HG02938 (cell line): ENCODE results near the gene HIVEP1.

Source experiments
- ATAC-seq: cut with Tn5 transposase; IDR thresholded peaks from one replicate; pipeline ENCODE4 v1.9.1; 2021; ENCODE audit warnings: mild to moderate bottlenecking, moderate library complexity; ENCODE audit not compliant: unreplicated experiment

The HIVEP1 gene

DNA sequence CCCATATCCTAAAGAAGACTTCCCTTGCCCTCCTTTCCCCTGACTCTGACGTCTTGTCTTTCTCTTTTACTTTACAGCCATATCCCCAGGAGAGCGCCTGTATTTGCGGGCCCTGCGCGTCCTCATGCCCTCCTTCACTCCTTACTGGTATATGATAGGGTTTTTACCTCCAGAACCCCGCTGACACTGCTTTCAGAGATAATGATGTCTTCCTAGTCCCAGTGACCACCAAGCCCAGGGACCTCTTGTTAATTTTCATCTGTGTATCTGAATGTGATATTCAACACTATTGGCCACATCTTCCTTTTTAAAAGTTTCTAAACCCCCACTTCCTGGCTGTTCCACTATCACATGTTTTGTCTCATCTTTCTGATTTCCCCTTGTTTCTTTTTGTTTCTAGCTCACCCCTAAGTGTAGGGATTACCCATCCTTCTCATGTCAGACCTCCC, 102.0 kb downstream of the HIVEP1 start:
- peak; percentile 36 for ATAC-seq

GRCh38 chr6:12115001-12115400, 102.9 kb downstream of the HIVEP1 start:
- no peak for ATAC-seq

- no peak for ATAC-seq
Measured at GRCh38 chr6:12115492-12115891, 103.4 kb downstream of the HIVEP1 start.

GRCh38 chr6:12116264-12116800, 104.2 kb downstream of the HIVEP1 start:
- no peak for ATAC-seq

GRCh38 chr6:12116978-12117377, 104.9 kb downstream of the HIVEP1 start:
- ATAC-seq = no peak

GRCh38 chr6:12118607-12119006, 106.5 kb downstream of the HIVEP1 start:
- no peak for ATAC-seq

- peak; percentile 60 for ATAC-seq
Measured at GRCh38 chr6:12119085-12119588, 107.0 kb downstream of the HIVEP1 start.

GRCh38 chr6:12125396-12125795, 113.3 kb downstream of the HIVEP1 start:
- ATAC-seq = no peak

GRCh38 chr6:12126051-12126450, 113.9 kb downstream of the HIVEP1 start:
- ATAC-seq = no peak

DNA sequence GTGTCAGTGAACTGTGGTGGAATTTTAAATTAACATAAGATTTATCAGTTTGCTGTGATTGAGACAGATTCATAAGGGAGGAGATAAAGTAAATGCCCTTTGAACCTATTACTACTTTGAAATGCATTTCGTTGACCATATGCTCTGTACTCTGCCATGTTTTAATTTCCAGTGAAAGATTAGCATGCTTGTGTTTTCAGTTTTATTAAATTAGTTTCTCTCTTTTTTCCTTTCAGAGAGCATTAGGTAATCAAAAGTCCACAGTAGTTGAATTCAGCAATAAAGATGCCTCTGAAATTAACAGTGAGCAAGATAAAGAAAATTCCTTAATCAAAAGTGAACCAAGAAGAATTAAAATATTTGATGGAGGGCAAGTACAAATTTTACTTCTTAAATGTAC, 117.4 kb downstream of the HIVEP1 start:
- ATAC-seq = no peak

DNA sequence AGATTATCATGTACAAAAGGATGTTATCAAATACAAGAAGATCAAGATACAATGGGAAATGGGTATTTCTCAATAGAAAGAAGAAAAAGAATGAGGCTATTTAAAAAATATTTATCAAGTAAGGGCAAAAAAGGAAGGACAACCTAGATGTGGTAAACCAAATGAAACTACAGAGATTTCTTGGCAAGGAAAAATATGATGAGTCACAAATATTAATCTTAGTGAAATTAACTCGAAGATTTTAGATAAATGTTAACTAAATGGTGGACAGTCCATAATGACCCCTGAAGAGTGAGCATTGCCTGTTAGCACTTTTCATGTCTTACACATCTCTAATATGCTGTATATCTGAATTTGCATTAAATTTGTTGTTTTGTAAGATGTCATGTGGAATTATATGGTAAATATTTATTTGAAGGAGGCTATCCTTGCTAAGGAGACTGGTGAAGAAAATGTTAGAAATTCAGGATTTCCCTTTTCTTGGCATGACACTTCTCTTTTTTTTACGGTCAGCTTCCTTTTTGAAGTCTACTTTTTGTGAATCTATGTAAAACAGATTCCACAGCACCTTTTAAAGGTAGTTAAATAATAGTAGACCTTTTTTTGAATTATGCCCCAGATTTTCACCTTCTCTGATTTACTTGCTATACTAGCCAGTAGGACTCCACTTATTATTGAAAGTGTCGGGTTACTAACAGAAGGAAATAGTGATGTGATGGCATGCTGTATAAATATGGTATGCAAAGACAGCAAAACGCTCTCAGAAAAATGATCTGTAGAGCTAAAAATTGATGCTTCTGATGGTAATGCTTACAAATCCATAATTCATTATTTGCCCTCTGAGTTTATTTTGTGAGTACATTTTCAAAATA, 120.5 kb downstream of the HIVEP1 start:
- no peak for ATAC-seq

DNA sequence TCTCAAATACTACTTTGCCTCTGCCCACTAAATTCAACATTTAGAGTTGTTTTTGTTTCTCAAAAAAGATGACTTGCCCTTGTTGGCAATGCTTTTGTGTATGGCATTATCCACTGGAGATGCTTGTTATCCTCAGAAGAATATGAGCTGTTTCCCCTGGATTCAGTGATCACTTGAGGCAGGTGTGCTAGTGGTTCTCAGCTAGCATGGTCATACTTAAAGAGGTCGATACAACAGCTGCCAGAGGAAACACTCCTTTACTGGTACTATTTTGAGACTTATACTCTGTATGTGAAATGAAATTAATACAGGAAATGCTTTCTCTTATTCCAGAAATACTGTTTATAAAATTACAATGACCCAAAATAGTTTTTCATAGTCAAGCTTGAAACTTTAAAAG, 122.5 kb downstream of the HIVEP1 start:
- ATAC-seq = no peak

DNA sequence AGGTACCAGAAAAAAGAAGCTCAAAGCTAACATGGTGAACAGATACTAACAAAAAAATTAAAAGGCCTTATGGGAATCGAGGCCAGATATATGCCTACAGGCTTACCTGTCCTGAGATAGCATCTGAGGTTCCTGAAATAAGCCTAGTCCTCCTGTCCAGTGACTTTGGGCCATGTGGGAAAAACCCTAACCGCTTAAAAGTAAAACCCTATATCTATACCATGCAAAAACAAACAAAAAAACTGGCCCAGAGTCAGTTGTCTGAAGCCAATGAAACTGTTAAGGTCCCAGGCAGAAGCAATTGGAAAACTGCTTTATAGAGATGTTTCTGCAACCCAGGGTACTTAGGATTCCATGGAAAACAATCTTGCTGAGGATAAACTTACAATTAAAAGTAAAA, 122.9 kb downstream of the HIVEP1 start:
- ATAC-seq = no peak

DNA sequence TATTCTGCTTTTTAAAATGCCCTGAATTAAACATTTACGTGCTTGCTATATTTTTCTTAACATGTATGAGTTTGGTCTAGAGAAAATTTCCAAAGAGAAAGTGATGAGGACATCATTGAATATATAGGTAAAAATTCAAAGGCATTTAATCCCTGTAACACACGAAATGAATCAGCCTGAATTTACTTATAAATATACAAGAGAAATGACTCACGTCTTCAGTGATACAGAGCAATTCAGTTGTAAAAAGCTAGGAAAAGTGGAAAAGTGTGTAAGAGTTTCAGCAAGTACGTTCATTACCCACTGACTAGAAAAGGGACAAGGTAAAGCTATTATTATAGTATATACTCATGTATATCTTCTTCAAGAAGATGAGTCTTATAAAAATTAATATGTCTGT, 124.8 kb downstream of the HIVEP1 start:
- no peak for ATAC-seq

GRCh38 chr6:12137480-12137879, 125.4 kb downstream of the HIVEP1 start:
- ATAC-seq = no peak

GRCh38 chr6:12138381-12138780, 126.3 kb downstream of the HIVEP1 start:
- ATAC-seq = no peak

- ATAC-seq = no peak
Measured at GRCh38 chr6:12138936-12139335, 126.8 kb downstream of the HIVEP1 start.

DNA sequence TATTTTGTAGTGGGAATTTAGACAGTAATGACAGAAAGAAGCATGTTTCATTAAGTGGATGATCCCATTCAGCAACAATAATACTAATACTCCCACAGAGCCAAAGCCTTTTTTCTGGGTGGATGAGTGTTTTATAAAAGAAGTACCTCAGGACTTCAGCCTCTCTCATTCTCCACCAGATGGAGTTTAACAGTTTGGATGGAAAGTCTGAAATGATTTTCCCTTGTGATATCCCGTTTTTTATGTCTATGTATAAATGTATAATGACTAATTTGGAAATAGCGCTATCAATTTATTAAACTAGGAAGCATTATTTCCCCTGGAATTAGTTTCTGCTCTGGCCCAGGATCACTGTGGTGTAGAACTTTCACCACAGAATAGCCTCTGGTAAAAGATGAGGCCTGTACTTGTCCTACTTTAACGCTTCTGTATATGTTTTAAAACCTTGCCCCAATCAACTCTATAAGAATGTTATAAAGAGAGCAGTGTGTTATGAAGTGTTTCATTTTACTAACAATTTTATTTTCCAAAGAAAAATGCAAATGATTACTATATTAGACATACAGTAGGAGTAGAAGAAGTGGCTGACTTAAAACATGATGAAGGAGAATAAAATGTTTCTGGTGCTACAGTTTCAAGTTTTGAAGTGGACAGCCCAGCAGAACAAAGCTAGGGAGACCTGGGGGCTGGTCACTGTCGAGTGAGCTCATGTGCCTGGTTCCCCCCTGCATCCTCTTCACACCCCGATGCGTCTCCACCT, 135.6 kb downstream of the HIVEP1 start:
- no peak for ATAC-seq

- no peak for ATAC-seq
Measured at GRCh38 chr6:12148317-12148801, 136.2 kb downstream of the HIVEP1 start.

- ATAC-seq = no peak
Measured at GRCh38 chr6:12148841-12149240, 136.7 kb downstream of the HIVEP1 start.

DNA sequence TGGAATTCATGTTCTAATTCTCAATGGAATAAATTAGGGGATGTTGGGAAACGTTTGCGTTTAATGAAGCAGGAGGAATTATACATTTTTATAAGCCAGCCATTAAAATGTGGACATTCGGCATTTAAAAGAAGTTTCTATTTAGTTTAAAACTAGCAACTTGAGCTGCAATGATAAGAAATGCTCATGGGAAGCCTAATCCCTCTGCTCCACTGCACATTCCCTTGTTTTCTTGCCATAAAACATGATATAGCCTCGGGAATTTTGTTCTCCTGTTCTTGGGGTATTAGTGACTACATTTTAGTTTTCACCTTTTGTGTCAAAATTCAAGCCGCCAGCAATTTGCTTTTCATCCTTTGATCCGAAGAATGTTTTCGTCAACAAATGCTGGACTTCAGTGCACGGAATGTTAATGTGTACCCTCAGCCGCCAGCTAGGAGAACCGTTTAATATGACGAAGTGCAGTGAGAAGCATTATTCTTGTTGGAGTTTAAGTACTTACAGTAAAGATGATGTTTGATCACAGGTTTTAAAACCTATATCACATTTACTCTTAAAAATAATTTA, 137.9 kb downstream of the HIVEP1 start:
- ATAC-seq = no peak
